Mesendoderm (in vitro differentiated cells): ENCODE data around the gene GRM5.
A peak's percentile ranks its signal among the peaks of the same experiment; 100 is the strongest.

Experiments used
- DNase-seq: peaks from one replicate; pipeline ENCODE4 v3.0.0; 2013
- H2AK5ac ChIP-seq: 2 replicates; pipeline ENCODE4 v1.6.1; 2013; ENCODE audit warnings: low read length, inconsistent platforms
- H2BK120ac ChIP-seq: 2 replicates; pipeline ENCODE4 v1.6.1; 2013; ENCODE audit warnings: low read depth, mild to moderate bottlenecking, low read length, moderate library complexity, mixed read lengths
- H2BK15ac ChIP-seq: replicated peaks from 2 replicates; pipeline ENCODE4 v1.6.1; 2013; ENCODE audit warnings: low read depth, mild to moderate bottlenecking, moderate library complexity
- H2BK5ac ChIP-seq: 2 replicates; pipeline ENCODE4 v1.6.1; 2013; ENCODE audit warnings: low read length, inconsistent platforms
- H3K18ac ChIP-seq: 2 replicates; pipeline ENCODE4 v1.6.1; 2013; ENCODE audit warnings: mild to moderate bottlenecking, low read length, mixed read lengths
- H3K23ac ChIP-seq: one replicate; pipeline ENCODE4 v1.6.1; 2013; ENCODE audit warnings: low read length
- H3K27ac ChIP-seq: 2 replicates; pipeline ENCODE4 v1.5.1; 2013; ENCODE audit warnings: low read depth, mild to moderate bottlenecking, inconsistent platforms, low read length, moderate library complexity
- H3K27me3 ChIP-seq: 2 replicates; pipeline ENCODE4 v1.6.1; 2013; ENCODE audit warnings: low read length, control low read depth, mild to moderate bottlenecking, inconsistent platforms; ENCODE audit not compliant: insufficient read depth, poor library complexity
- H3K36me3 ChIP-seq: 2 replicates; pipeline ENCODE4 v1.6.1; 2013; ENCODE audit warnings: low read length, inconsistent platforms; ENCODE audit not compliant: control insufficient read depth, insufficient read depth
- H3K4ac ChIP-seq: one replicate; pipeline ENCODE4 v1.6.1; 2013; ENCODE audit warnings: low read depth, mild to moderate bottlenecking, low read length, moderate library complexity
- H3K4me1 ChIP-seq: 2 replicates; pipeline ENCODE4 v1.6.1; 2013; ENCODE audit warnings: low read depth, low read length, inconsistent platforms; ENCODE audit not compliant: control insufficient read depth
- H3K4me2 ChIP-seq: 2 replicates; pipeline ENCODE4 v1.6.1; 2013; ENCODE audit warnings: low read length
- H3K4me3 ChIP-seq: 2 replicates; pipeline ENCODE4 v1.5.1; 2013; ENCODE audit warnings: mild to moderate bottlenecking, low read length
- H3K56ac ChIP-seq: one replicate; pipeline ENCODE4 v1.6.1; 2013; ENCODE audit warnings: low read length
- H3K79me1 ChIP-seq: 2 replicates; pipeline ENCODE4 v1.6.1; 2013; ENCODE audit warnings: low read length, inconsistent platforms
- H3K79me2 ChIP-seq: 2 replicates; pipeline ENCODE4 v1.6.1; 2013; ENCODE audit warnings: mild to moderate bottlenecking, low read length; ENCODE audit not compliant: control insufficient read depth, insufficient read depth
- H3K9ac ChIP-seq: 2 replicates; pipeline ENCODE4 v1.6.1; 2013; ENCODE audit warnings: low read length, inconsistent platforms
- H4K5ac ChIP-seq: one replicate; pipeline ENCODE4 v1.6.1; 2013; ENCODE audit warnings: low read length
- H4K8ac ChIP-seq: one replicate; pipeline ENCODE4 v1.6.1; 2013; ENCODE audit warnings: low read depth, mild to moderate bottlenecking, control low read depth, low read length, moderate library complexity
- WGBS: extraction: QIAGEN DNeasy Blood & Tissue Kit; methylation state at CpG from one replicate; pipeline ENCODE4 v1.1.7; 2013; ENCODE audit warnings: low lambda C conversion rate, missing lambda C conversion rate; ENCODE audit not compliant: insufficient coverage; ENCODE audit errors: extremely low coverage; 5-methylcytosine and 5-hydroxymethylcytosine counted together

The GRM5 gene

DNA sequence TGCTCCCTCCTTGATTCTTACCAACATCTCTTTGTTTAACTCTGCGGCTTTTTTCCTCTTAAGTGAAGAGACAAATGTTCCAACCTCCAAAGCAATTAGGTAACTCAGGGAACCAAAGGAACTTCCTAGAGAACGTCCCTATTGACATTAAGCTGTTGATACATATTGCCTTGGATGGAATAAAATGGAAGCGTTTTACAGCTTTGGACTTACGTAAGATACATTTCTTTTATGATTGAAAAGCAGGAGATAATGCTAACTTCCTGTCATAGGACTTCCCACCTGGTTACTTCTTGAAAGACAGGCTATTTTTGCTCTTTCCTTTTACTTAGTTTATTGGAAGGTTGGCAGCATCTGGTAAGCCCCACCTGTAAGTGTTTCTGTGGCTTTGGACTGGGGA, 482.5 kb downstream of the GRM5 start:
- Histone ChIP-seq H3K27me3 (no peaks in the 10 kb centered on the region), H3K9ac (no peak overlapping the region), H3K23ac (no peak overlapping the region)

DNA sequence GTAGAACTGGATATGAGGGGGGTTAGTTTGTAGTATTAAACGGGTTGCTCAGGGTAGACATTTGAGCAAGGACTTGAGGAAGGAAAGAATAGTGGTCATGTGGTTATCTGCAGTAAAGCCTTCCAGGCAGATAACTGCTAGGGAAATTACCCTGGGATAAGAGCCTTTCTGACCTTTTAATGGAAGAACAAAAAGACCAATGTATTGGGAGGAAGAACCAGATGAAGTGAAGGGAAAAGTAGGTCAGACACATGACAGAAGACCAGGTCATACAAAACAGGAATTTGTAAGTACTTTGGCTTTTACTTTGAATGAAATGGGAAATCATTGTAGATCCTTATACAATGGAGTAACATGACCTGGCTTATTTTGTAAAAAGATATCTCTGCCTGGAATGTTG, 486.3 kb downstream of the GRM5 start:
- Histone ChIP-seq H3K56ac (no peak overlapping the region), H2AK5ac (no peak overlapping the region), H3K27me3 (no peaks in the 10 kb centered on the region), H3K4me2 (no peak overlapping the region), H4K5ac (no peak overlapping the region), H3K36me3 (no peaks in the 10 kb centered on the region), H3K4me1 (no peaks in the 10 kb centered on the region), H3K79me1 (no peaks in the 10 kb centered on the region), H2BK15ac (no peak overlapping the region), H3K23ac (no peak overlapping the region), H3K79me2 (no peaks in the 10 kb centered on the region), H4K8ac (no peak overlapping the region), H3K9ac (no peak overlapping the region), H3K4me3 (no peak overlapping the region), H2BK120ac (no peak overlapping the region), H3K4ac (no peak overlapping the region), H3K18ac (no peak overlapping the region), H3K27ac (no peak overlapping the region), H2BK5ac (no peak overlapping the region)
- peak; percentile 11 for DNase-seq
- 100% methylated on average over 1 of the region's 1 CpG for WGBS

More for the DNA sequence above, 482.5 kb downstream of the GRM5 start:
- Histone ChIP-seq H3K56ac (no peak overlapping the region), H3K79me2 (no peaks in the 10 kb centered on the region), H4K5ac (no peak overlapping the region), H3K27ac (no peak overlapping the region), H2AK5ac (no peak overlapping the region), H3K79me1 (no peaks in the 10 kb centered on the region), H3K4me2 (no peak overlapping the region), H3K4me3 (no peak overlapping the region), H3K4me1 (no peaks in the 10 kb centered on the region), H3K4ac (no peak overlapping the region), H2BK120ac (no peak overlapping the region), H2BK15ac (no peak overlapping the region), H3K18ac (no peak overlapping the region), H2BK5ac (no peak overlapping the region), H3K36me3 (no peaks in the 10 kb centered on the region), H4K8ac (no peak overlapping the region)
- DNase-seq: no peak
- no CpG with 5 or more reads among the region's 4 CpGs for whole genome bisulfite sequencing

DNA sequence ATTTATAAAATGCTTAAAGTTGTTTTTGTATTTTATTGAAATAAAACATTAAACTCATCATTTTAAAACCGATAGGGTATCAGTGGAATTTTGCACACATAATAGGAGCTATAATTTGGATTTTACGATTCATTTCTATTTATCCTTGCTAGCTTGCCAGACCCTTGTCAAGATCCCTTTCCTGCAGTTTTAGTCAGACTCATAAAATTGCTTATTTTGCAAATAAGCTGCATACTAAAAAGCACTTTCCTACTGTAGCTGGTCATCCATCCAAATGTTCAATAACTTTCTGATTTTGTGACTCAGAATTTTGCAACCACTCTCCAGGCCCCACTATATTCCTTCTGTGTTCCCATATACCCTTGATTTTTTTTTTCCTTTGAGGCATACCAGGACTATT, 489.0 kb downstream of the GRM5 start:
- no peak overlapping the region for H2BK15ac ChIP-seq
- no peak overlapping the region for H3K4ac ChIP-seq
- WGBS: no CpG with 5 or more reads among the region's 2 CpGs
- no peaks in the 10 kb centered on the region for H3K4me1 ChIP-seq
- no peaks in the 10 kb centered on the region for H3K79me1 ChIP-seq
- no peak overlapping the region for H3K4me3 ChIP-seq
- no peak overlapping the region for H3K4me2 ChIP-seq
- H4K8ac ChIP-seq: no peak overlapping the region
- DNase-seq: no peak
- no peaks in the 10 kb centered on the region for H3K36me3 ChIP-seq
- H4K5ac ChIP-seq: no peak overlapping the region
- H2BK5ac ChIP-seq: no peak overlapping the region
- no peak overlapping the region for H3K18ac ChIP-seq
- no peaks in the 10 kb centered on the region for H3K79me2 ChIP-seq
- H3K23ac ChIP-seq: no peak overlapping the region
- H2BK120ac ChIP-seq: no peak overlapping the region
- H3K9ac ChIP-seq: no peak overlapping the region
- no peak overlapping the region for H3K27ac ChIP-seq
- H3K27me3 ChIP-seq: no peaks in the 10 kb centered on the region
- H2AK5ac ChIP-seq: no peak overlapping the region
- H3K56ac ChIP-seq: no peak overlapping the region

GRCh38 chr11:88575916-88576315, 489.9 kb downstream of the GRM5 start:
- H2BK120ac ChIP-seq: no peak overlapping the region
- no peaks in the 10 kb centered on the region for H3K79me1 ChIP-seq
- no peaks in the 10 kb centered on the region for H3K79me2 ChIP-seq
- no peak overlapping the region for H3K4me2 ChIP-seq
- H3K4ac ChIP-seq: no peak overlapping the region
- no peak overlapping the region for H3K27ac ChIP-seq
- no peak overlapping the region for H4K5ac ChIP-seq
- no peak for DNase-seq
- H3K36me3 ChIP-seq: no peaks in the 10 kb centered on the region
- no peak overlapping the region for H4K8ac ChIP-seq
- H3K18ac ChIP-seq: no peak overlapping the region
- no peak overlapping the region for H3K23ac ChIP-seq
- no peaks in the 10 kb centered on the region for H3K4me1 ChIP-seq
- WGBS: no CpG with 5 or more reads among the region's 2 CpGs
- H3K56ac ChIP-seq: no peak overlapping the region
- H3K27me3 ChIP-seq: no peaks in the 10 kb centered on the region
- H2BK15ac ChIP-seq: no peak overlapping the region
- no peak overlapping the region for H3K4me3 ChIP-seq
- no peak overlapping the region for H2BK5ac ChIP-seq
- no peak overlapping the region for H2AK5ac ChIP-seq
- no peak overlapping the region for H3K9ac ChIP-seq

DNA sequence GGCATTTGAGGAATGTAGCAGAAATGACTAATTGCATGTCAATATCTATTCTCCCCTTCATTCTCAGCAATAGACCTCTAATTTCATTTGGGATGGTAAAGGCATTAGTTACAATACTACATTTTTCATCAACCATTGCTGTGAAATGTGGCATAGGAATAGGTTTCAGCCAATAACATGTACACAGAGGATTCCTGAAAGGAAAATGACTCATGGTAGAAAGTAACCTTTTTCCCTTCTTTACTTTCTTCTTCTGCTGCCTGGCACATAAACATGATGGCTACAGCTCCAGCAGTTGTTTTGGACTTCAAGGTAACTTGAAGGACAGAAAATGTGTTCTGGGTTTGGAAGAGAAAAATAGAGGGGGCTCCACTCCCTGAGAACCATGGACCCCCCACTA, 496.4 kb downstream of the GRM5 start:
- DNase-seq: no peak
- Histone ChIP-seq H3K27ac (no peak overlapping the region), H2BK5ac (no peak overlapping the region), H2BK120ac (no peak overlapping the region), H3K9ac (no peak overlapping the region), H3K79me2 (no peaks in the 10 kb centered on the region), H3K4me1 (no peaks in the 10 kb centered on the region), H3K27me3 (no peaks in the 10 kb centered on the region), H3K79me1 (no peaks in the 10 kb centered on the region), H3K4me3 (no peak overlapping the region), H3K56ac (no peak overlapping the region), H2AK5ac (no peak overlapping the region), H3K23ac (no peak overlapping the region), H4K5ac (no peak overlapping the region), H3K4ac (no peak overlapping the region), H4K8ac (no peak overlapping the region), H2BK15ac (no peak overlapping the region), H3K18ac (no peak overlapping the region), H3K4me2 (no peak overlapping the region), H3K36me3 (no peaks in the 10 kb centered on the region)

DNA sequence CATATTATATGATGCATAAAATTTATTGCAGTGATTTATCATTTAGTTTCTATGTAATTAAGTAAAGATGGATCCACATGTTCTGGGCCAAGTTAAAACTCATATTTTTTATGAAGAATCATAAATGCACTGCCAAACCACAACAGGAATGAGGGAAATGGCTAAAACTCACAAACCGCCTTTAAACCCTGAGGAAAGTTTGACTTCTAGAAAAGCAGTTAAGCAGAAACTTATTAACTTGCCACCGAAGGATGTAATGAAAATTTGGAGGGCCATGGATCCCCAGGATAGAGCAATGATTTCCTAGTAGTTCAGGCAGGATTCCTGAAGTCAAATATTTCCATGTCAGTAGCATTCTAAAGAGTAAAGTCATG, 510.0 kb downstream of the GRM5 start:
- Histone ChIP-seq H3K4me1 (peaks cover 3% of the 10 kb centered on the region), H4K5ac (no peak overlapping the region), H2BK5ac (no peak overlapping the region), H3K23ac (no peak overlapping the region), H3K4ac (no peak overlapping the region), H3K36me3 (no peaks in the 10 kb centered on the region), H3K27me3 (no peaks in the 10 kb centered on the region), H3K56ac (no peak overlapping the region), H2AK5ac (no peak overlapping the region), H3K4me2 (no peak overlapping the region), H4K8ac (no peak overlapping the region), H2BK120ac (no peak overlapping the region), H3K79me2 (no peaks in the 10 kb centered on the region), H2BK15ac (no peak overlapping the region), H3K27ac (no peak overlapping the region), H3K4me3 (no peak overlapping the region), H3K9ac (no peak overlapping the region), H3K18ac (no peak overlapping the region), H3K79me1 (no peaks in the 10 kb centered on the region)
- WGBS: no CpG with 5 or more reads among the region's 2 CpGs
- no peak for DNase-seq
